NCI-H187 (cell line): ENCODE data around the gene FRMD5.
A peak's percentile ranks its signal among the peaks of the same experiment; 100 is the strongest.

ENCODE experiments used
- DNase-seq, 2 experiments: peaks; one replicate each; lab custom pipeline; 2025; lab: John Stamatoyannopoulos, UW

Gene FRMD5

DNA sequence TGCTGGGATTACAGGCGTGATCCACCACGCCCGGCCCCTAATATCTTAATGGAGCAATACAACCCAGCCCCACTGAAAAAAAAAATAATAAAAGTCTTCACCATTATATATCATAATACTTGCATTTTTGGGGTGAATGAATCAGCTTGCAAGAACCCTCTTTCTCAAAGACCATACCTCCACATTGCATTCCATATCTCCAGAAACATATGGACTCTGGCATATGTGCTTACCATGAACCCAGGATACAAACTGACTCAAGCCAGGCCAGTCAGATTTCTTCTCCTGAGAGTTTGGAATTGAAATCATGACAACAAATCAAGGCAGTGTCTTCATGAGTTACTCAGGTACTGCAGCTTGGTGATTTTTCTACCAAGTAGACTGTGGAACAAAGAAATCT is 101.2 kb downstream of the FRMD5 start:
- DNase-seq = no peak

DNA sequence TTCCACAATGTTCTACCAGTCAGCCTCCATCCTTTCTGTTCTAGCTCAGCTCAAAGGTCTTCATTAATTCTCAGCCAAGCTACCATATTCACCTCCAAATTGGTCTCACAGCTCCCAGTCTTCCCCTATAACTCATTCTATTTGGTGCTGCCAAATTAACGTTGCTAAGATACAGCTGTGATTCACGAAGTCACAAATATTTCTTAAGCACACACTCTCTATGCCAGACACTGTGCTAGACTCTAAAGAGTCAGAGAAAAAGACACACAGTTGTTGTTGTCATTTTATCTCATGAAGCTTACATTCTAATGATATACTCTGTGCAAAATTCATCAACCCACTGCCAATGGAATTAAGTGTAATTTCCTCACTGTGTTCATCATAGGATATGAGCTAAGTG is 102.8 kb downstream of the FRMD5 start:
- DNase-seq = no peak

DNA sequence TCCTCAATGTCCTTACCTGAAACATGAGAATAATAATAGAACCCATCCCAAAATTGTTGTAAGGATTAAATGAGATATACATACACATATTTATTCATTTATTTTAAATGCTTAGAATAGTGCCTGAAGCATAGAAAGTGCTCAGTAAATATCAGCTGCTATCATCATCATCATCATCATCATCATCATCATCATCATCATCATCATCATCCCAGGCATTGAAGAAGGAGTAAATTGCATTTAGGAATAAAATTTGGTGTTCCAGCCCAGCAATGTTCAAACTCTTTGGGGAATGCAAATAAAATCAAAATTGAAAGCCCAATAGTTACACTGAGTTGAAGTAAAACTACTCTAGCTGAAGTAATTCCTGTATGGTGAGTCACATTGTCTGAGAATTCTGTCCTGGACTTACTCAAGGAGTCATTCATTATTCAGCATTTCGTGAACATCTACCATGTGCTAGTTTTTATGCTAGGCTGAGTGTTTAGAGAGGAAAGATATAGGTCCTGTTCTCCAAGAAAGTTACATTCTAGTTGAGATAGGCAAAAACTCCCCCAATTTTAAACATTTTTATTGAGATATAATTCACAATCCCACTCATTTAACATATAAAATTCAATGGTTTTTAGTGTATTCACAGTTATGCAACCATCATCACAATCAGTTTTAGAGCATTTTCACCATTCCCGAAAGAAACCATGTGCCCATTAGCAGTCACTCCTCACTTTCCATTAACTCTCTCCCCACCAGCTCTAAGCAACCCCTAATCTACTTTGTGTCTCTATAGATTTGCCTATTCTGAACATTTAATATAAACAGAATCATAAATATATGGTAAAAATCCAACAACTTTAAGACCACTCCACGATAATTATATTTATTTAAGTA is 107.2 kb downstream of the FRMD5 start:
- no peak for DNase-seq

DNA sequence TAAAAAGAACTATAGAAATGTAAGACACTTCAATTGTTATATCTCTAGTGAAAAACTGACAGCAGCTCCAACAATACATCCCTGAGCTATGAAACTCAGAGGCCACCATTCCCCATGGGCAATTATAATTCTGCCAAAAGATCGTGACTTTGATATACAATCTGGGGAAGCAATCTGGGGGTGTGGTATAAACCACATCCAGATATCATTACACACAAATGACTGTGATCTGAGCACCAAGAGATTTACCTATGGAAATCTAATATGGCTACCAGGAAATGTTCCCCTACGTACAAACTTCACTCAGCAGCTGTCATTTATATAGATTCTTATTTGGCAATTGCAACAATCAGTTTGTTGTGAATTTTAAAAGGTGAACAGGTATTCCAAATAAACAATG is 110.3 kb downstream of the FRMD5 start:
- DNase-seq = no peak

DNA sequence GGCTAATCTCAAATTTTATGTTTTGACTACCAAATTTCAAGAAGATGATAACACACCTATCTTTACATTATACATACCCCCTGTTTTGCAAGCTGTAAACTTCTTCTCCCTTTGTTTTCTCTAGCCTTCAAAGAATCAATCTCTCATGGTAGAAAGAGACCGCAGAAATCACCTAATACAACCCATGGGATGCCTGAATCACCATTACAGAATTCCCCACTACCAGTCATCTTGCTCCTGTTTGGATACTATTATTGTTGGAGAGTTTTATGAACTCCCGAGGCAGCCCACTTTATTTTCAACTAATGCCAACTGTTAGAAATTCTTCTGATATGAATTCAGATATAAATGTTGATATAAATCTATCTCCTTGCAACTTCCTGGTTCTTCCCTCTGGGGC is 110.9 kb downstream of the FRMD5 start:
- DNase-seq = no peak

DNA sequence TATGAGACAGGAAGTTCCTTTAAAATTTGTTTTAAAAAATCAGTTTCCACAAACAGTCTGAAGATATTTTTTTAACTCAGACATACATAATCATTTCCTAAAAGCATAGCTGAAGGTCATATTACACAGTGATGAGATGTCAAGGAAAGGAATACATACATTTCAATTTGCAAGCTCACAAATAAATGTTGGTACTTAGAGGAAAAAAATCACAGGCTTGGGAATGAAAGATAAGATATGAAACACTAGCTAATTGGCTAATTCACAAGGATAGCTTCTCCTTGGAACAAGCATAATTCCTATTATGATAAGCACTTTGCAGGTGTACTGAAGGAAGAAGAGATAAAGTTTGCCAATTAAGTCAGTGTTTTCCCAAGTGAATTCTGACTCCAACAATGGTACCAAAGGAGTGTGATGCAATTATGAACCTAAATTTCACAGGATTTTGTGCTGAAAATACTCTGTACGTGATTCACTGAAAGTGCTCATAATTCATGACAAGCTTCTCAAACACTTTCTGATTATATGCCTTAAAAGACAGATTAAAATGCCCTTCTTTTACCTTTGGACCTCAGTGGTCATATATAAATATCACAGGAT is 112.4 kb downstream of the FRMD5 start:
- DNase-seq = no peak

DNA sequence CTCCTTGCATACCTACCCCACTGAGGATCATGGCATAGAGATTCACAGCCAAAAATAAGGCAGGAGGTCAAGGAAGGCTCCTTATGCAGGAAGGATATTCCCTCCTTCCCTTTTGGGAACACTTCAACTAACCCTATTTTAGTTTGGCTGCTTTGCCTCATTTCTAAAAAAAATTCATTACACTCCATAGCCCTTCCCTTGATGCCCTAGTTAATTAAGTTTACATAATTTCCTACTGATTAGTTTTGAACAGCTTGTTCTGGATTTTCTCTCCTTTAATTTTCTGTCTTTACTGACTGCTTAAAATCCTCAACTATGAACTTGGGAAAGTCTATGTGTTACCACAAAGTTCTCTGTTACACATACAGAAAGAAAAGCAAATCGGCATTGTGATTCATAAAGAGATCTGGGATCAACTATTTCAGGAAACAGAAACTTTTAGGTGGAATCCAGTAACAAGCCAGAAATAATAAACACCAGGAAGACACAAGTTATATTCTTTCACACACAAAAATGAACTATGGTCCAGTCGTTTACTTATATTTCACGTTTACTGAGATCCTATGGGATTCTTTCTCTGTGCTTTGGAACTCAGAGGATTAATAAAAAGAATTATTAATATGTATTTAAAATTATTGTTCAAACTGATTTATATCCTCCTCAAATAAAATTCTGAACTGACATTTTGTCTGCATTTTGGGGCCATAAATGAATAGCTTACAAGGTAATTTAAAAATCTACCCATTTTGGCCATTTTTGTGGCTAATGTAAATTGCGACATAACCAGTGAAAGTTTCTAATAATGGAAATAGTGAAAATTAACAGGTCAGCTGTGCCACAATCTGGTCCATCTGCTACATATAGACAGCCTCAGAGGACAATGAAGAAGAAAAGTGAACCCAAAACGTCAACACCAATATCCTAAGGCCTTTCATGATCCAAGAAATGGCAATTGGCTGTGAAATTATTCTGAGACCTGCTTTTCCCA is 113.8 kb downstream of the FRMD5 start:
- no peak for DNase-seq

DNA sequence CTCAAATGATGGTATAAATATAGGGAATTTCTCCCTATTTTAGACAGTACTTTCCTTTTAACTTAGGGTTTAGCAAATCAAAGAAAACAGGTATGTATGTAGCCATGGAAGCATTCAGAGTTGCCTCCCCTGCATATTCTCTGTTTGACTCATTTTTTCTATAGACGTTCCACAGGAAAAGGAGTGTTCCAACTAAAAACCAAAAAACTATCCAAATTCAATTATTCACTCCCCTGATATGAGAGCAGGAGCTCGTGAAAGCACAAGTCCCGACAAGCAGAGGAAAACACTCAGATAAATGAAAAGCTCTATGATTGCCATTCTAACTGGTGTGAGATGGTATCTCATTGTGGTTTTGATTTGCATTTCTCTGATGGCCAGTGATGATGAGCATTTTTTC is 119.5 kb downstream of the FRMD5 start:
- no peak for DNase-seq

DNA sequence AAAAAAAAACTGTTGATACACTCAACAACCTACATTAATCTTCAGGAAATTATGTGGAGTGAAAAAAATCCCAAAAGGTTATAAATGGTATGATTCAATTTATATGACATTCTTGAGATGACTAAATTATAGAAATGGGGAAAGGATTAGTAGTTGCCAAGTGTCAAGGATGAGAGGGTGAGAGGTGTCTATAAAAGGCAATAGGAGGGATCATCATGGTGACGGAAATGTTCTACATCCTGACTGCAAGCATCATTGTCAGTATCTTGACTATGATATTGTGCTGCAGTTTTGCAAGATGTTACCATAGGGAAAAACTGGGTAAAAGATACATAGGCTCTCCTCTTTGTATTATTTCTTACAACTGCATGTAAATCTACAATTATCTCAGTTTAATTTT is 125.6 kb downstream of the FRMD5 start:
- no peak for DNase-seq

DNA sequence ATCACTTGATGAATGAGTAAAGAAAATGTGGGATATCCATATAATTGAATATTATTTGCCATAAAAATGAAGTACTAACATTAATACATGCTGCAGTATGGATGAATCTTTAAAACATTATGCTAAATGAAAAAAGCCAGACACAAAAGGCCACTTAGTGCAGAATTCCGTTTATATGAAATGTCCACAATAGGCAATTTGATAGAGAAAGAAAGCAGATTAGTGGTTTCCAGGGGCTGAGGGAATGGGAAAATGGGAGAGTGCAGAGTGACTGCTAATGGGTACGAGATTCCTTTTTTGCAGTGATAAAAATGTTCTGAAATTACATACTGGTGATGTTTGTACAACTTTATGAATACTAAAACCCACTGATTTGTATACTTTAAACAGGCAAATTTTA is 126.7 kb downstream of the FRMD5 start:
- DNase-seq = no peak

DNA sequence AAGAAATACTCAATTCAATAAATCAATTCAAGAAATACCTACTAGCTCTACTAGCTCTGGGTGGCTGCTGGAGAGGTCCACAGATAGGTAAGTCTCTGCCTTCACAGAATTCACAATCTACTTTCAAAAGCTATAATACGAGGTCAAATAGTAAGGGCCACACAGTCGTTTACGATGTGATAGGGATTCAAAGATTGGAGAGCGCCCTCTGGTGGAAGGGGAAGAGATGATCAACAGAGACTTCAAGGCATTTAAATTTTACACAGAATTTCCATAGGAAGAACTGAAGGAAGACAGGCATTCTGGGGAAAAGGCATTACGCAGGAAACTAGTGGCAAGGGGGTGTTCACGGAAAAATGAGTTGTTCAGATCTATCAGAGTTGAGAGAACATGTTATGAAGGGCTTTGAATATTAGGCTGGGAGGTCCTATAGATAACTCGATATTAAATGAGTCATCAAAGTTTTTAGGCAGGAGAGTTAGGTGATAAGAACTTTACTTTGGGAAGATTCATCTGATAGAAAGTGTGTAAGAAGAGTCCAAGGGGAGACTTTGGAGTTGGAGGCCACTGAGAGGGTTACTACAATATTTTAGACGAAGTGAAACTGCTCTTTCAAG is 128.8 kb downstream of the FRMD5 start:
- DNase-seq = peak; percentile 1 to 49

DNA sequence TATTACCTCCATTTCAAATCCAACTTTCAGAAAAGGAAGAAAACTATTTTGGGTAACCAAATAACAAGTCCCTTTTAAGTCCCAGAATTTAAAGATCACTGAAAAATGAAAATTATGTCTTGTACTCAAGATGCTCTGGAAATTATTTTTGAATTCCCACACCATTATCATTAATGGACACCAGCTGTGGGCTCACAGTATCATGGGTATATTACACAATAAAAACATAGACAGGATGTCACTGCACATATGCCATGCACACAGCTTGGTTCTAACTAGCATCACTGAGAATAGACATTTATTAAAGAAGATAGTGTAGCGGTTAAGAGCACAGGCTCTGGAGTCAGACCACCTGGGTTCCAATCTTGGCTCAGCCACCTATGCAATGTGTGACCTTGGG is 130.4 kb downstream of the FRMD5 start:
- no peak for DNase-seq

DNA sequence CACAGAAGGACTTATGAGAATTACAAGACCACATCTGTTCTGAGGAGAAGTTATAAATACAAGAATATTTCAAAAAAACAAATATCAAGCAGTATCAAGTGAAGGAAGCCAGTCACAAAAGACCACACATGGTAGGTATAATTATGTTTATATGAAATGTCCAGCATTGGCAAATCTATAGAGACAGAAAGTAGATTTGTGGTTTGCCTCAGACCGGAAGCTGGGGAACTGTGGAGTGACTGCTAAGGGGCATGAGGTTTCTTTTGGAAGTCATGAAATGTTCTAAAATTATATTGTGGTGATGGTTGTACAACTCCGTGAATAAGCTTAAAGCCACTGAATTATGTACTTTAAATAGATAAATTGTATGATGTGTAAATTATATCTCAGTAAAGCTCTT is 136.9 kb downstream of the FRMD5 start:
- no peak for DNase-seq

DNA sequence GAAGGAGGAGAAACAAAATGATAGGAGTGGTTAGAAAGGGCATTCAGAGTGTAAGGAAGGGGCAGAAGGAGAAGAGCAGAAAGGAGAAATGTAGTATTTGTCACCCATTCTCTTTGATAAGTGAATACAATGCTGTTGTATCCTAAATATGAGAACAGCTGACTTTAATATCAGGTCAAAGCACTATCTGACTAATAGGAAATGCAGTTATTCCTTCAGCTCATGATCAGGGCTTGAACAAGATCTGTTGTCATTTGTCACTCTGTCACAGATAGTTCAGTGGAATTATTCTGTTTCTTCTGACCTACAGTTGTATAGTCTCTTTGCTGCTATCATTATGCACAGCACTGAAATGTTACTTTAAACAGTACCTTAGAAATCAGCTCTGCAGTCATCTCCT is 149.4 kb downstream of the FRMD5 start:
- DNase-seq = no peak

DNA sequence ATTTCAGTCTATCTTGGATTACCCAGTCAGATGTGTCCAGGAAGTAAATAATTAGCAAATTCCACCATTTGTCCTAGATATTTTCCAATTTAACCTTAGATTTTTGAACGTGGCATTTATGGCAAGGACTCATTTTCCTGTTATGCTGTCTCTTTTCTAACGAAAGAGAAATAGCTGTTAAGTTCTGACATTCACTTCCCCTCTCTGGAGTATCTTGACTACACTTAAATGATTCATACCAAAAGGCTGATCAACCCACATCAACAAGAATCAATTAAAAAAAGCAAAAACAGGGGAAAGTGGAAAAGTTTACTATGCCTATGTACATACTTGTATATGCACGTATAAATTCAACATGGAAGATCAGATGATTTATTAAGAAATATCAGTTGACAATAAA is 149.9 kb downstream of the FRMD5 start:
- no peak for DNase-seq

DNA sequence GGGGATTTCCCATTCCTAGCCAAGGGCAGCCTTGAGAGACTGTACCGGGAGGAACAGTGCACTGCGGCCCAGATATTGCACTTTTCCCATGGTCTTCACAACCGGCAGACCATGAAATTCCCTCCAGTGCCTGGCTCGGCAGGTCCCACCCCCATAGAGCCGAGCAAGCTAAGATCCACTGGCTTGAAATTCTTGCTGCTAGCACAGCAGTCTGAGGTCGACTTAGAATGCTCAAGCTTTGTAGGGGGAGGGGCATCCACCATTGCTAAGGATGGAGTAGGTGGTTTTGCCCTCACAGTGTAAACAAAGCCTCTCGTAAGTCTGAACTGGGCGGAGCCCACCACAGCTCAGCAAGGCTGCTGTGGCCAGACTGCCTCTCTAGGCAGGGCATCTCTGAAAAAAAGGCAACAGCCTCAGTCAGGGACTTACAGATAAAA is 156.3 kb downstream of the FRMD5 start:
- peak in 1 of 2 experiments; percentile 35 for DNase-seq

DNA sequence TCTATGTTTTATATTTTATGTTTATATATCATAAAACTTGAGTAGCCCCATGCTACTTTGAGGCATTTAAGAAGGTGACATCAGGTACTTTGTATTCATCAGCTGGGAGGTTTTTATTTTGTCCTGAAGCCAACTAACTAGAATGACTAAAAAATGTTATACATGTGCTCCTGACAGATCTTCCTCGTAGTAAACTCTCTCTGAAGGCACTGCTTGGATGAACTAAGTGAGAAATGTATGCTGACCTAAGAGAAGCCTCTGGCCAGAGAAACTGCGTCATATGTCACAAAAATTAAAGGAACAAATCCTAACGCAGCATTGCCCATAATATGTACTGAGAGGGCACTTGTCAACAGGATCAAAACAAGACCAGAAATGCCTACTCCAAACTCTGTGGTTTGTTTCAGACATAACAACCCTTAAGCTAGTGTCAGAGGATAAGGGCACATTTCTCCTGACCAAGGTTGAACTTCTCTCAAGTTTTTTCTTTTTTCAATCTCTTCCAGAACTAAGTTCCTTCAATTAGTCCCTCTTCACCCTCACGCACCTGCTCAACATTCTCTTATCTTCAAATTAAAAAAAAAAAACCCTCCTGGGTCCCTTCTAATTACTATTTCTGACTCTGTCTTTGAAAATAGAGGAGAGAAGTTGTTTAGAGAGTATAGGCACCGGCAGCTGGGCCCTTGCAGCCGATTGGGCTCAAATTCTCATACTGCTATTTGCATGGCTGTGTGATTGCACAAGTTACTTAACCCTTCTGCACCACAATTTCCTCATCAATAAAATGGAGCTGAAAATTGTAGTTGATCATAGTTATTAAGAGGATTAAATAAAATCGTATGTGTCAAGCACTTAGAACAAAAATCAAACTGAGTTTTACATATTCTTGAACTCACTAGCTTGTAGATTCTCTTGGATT is 159.0 kb downstream of the FRMD5 start:
- DNase-seq = no peak

DNA sequence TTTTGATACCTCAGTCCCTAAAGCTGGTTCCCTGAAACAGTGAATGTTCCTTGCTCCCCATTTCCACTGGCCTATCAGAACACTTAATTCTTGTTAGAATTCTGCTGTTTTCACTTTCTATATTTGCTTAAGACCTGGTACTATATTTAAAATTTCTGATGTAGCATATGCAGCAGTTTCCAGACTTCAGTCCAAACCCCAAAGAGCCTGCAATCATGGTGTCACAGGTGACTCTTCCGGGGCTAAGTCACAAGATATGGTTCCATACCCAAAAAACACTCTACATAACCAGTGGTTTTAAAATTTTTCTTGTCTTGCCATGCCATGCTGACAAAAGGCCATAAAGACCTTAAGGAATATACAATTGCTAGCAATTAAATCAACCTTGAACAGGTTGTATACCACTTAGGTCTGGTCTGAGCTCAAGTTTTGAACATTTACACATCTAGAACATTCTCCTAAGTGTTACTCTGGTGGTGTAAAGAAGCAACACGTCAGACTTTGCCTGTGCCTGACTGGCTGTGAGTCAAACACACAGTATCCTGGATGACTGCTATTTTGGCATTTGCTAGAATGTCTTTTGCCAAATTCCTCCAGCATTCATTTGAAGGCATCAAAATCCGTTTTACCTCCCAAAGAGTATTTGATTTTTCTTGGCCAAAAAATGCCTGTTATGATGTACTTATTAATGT is 160.0 kb downstream of the FRMD5 start:
- no peak for DNase-seq

DNA sequence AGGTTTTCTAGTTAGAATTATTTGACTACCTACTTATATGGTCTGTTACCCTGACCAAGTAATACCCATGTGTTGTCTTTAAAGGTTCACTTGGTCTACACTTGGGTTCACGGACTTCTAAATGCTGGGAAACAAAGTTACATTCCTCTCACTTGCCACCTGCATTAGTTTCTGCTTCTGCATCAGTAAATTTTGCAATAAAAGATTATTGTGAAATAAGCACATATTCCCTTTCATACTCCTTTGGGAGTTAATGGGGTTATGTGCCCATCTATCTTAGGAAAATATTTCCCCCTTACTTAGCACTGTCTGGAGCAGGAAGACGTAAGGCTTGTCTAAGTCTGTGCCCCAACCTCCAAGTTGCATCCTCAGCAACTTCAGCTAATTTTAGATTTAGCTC is 160.7 kb downstream of the FRMD5 start:
- no peak for DNase-seq

DNA sequence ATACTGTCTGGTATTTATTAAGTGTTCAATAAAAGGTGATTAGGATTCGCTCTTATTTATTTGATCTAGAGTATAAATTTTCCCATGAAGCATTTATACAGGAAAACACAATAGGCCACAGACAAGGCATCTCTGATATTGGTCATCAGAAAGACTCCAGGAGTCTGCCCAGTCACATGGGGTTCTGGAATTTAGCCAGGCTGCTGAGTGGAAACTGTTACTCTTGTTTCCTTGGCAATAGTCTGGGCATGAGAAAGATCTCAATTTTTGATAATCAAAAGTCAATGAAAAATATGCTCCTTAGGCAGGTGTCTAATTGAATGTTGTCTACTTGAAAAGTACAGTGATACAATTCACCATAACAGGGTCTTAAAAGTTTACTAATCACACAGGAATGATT is 161.2 kb downstream of the FRMD5 start:
- DNase-seq = no peak
